Type B pancreatic cell (in vitro differentiated cells): ENCODE data around the gene DYRK3. TPM values are rescaled to one million over a fixed set of nuclear protein-coding genes. Genes with fewer than 3 reads are reported as not detected.

Experiments used
- DNase-seq: peaks from one replicate; pipeline ENCODE4 v3.0.0; 2021; ENCODE audit warnings: mixed read lengths; ENCODE audit not compliant: unreplicated experiment; ENCODE audit errors: extremely low spot score
- H3K27ac Mint-ChIP-seq: 2 replicates; pipeline ENCODE4 v1.8.0; 2021; ENCODE audit warnings: mild to moderate bottlenecking, mixed read lengths
- H3K27me3 Mint-ChIP-seq: 2 replicates; pipeline ENCODE4 v1.8.0; 2021; ENCODE audit warnings: mixed read lengths
- H3K36me3 Mint-ChIP-seq: 2 replicates; pipeline ENCODE4 v1.8.0; 2021; ENCODE audit warnings: mixed read lengths
- H3K4me1 Mint-ChIP-seq: one replicate; pipeline ENCODE4 v1.8.0; 2021; ENCODE audit warnings: mixed read lengths; ENCODE audit not compliant: unreplicated experiment
- H3K4me3 Mint-ChIP-seq: 2 replicates; pipeline ENCODE4 v1.8.0; 2021; ENCODE audit warnings: mild to moderate bottlenecking, mixed read lengths
- H3K9me3 Mint-ChIP-seq: 2 replicates; pipeline ENCODE4 v1.8.0; 2021; ENCODE audit warnings: mixed read lengths
- CTCF ChIP-seq: fragments of 200-600 bp; sonication (generic); conservative IDR thresholded peaks from 2 replicates; pipeline ENCODE4 v1.5.0; 2021; ENCODE audit warnings: antibody characterized with exemption, mild to moderate bottlenecking
- total RNA-seq: library from RNA; stranded (reverse); gene quantifications from 2 replicates; pipeline ENCODE4 v1.2.1, GENCODE V29; 2021; ENCODE audit warnings: low replicate concordance

DYRK3 gene
- total RNA-seq, 1 donor from 2014 or later = 7.2 TPM

GRCh38 chr1:206653715-206654459 is 18.6 kb downstream of the DYRK3 start:
- Mint-ChIP-seq H3K36me3 (no peaks in the 10 kb centered on the region), H3K27ac (no peak overlapping the region), H3K27me3 (peaks cover 21% of the 10 kb centered on the region), H3K4me3 (no peak overlapping the region), H3K4me1 (peaks cover 5% of the 10 kb centered on the region), H3K9me3 (no peaks in the 10 kb centered on the region)
- no peak for DNase-seq
- TF ChIP-seq CTCF = no peak

- Mint-ChIP-seq H3K4me3 (no peak overlapping the region), H3K36me3 (no peaks in the 10 kb centered on the region), H3K27ac (no peak overlapping the region), H3K27me3 (peaks cover 21% of the 10 kb centered on the region), H3K9me3 (no peaks in the 10 kb centered on the region), H3K4me1 (peaks cover 5% of the 10 kb centered on the region)
- TF ChIP-seq CTCF = no peak
- DNase-seq = no peak
These were observed 19.5 kb downstream of the DYRK3 start for GRCh38 chr1:206654828-206655227.

GRCh38 chr1:206655471-206655882 is 20.1 kb downstream of the DYRK3 start:
- no peaks in the 10 kb centered on the region for H3K36me3 Mint-ChIP-seq
- H3K27ac Mint-ChIP-seq = no peak overlapping the region
- H3K4me1 Mint-ChIP-seq = peaks cover 5% of the 10 kb centered on the region
- DNase-seq = no peak
- no peaks in the 10 kb centered on the region for H3K9me3 Mint-ChIP-seq
- H3K27me3 Mint-ChIP-seq = peaks cover 26% of the 10 kb centered on the region
- no peak for TF ChIP-seq CTCF
- H3K4me3 Mint-ChIP-seq = no peak overlapping the region

GRCh38 chr1:206656936-206657335 is 21.6 kb downstream of the DYRK3 start:
- Mint-ChIP-seq H3K9me3 (no peaks in the 10 kb centered on the region), H3K4me3 (no peak overlapping the region), H3K27ac (no peak overlapping the region), H3K27me3 (peaks cover 32% of the 10 kb centered on the region), H3K4me1 (peaks cover 5% of the 10 kb centered on the region), H3K36me3 (no peaks in the 10 kb centered on the region)
- TF ChIP-seq CTCF = no peak
- no peak for DNase-seq

GRCh38 chr1:206657751-206658150 is 22.4 kb downstream of the DYRK3 start:
- no peak overlapping the region for H3K27ac Mint-ChIP-seq
- H3K4me3 Mint-ChIP-seq = no peak overlapping the region
- no peaks in the 10 kb centered on the region for H3K36me3 Mint-ChIP-seq
- no peak for DNase-seq
- TF ChIP-seq CTCF = no peak
- peaks cover 40% of the 10 kb centered on the region for H3K27me3 Mint-ChIP-seq
- peaks cover 5% of the 10 kb centered on the region for H3K4me1 Mint-ChIP-seq
- H3K9me3 Mint-ChIP-seq = no peaks in the 10 kb centered on the region
